ENCODE results near the gene WNT4. TPM values are rescaled to one million over a fixed set of nuclear protein-coding genes. Genes with fewer than 3 reads are reported as not detected.

Gene WNT4
- total RNA-seq, 1 donor from 2014 or later = not detected

- no peak for TF ChIP-seq CTCF (conservative IDR thresholded peaks at IDR 0.05; ENCODE audit: low read depth, low read length)
- no peak overlapping the region for H3K4me3 ChIP-seq (ENCODE audit: low read depth, low read length)
- no peak for DNase-seq (ENCODE audit: low read depth)
Observed at GRCh38 chr1:22127248-22127647, 15.6 kb downstream of the WNT4 start.

DNA sequence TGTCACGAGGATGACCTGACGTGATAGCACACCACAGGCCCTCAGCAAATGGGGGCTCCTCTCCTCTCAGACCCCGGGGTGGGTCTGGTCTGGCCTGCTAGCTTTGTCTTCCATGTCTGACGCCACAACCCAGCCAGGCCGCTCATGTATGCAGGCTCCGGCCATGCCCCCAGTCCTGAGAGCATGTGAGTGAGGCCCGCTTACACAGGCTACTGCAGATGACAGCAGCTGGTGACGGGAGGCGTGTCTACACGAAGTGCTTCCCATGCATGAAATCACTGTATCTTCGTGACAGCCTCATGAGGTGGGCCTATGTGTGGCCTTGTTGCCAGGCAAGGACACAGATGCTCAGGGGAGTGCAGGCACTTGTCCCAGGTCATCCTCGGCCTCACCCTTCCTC is 16.4 kb downstream of the WNT4 start:
- TF ChIP-seq CTCF (conservative IDR thresholded peaks at IDR 0.05; ENCODE audit: low read depth, low read length) = no peak
- no peak for DNase-seq (ENCODE audit: low read depth)
- no peak overlapping the region for H3K4me3 ChIP-seq (ENCODE audit: low read depth, low read length)

- TF ChIP-seq CTCF (conservative IDR thresholded peaks at IDR 0.05; ENCODE audit: low read depth, low read length) = no peak
- no peak for DNase-seq (ENCODE audit: low read depth)
- no peak overlapping the region for H3K4me3 ChIP-seq (ENCODE audit: low read depth, low read length)
Observed at GRCh38 chr1:22124592-22125229, 18.2 kb downstream of the WNT4 start.

- no peak overlapping the region for H3K4me3 ChIP-seq (ENCODE audit: low read depth, low read length)
- no peak for TF ChIP-seq CTCF (conservative IDR thresholded peaks at IDR 0.05; ENCODE audit: low read depth, low read length)
- DNase-seq (ENCODE audit: low read depth) = no peak
Observed at GRCh38 chr1:22123901-22124404, 18.9 kb downstream of the WNT4 start.

DNA sequence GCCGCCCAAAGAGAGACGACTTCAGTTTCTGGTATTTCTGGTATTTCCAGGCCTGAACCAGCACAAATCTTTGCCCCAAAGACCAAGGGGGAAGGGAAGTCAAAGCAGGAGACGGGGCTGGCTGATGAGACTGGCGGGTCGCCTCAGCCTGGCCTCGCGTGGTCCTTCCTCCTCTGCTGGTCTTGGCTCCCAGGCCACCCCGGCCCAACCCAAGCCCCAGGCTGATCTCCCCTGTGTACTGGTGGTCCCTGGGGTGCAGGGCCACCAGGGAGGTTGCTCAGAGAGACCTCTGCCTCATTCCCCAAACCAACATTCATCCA is 19.9 kb downstream of the WNT4 start:
- no peak overlapping the region for H3K4me3 ChIP-seq (ENCODE audit: low read depth, low read length)
- DNase-seq (ENCODE audit: low read depth) = no peak
- no peak for TF ChIP-seq CTCF (conservative IDR thresholded peaks at IDR 0.05; ENCODE audit: low read depth, low read length)

- no peak for DNase-seq (ENCODE audit: low read depth)
- no peak for TF ChIP-seq CTCF (conservative IDR thresholded peaks at IDR 0.05; ENCODE audit: low read depth, low read length)
Observed at GRCh38 chr1:22122273-22123070, 20.4 kb downstream of the WNT4 start.

More at GRCh38 chr1:22122273-22123070, 20.4 kb downstream of the WNT4 start:
- H3K4me3 ChIP-seq (ENCODE audit: low read depth, low read length) = no peak overlapping the region

Data from epithelial cell of proximal tubule (primary cell).